ENCODE measurements around the gene CSNK2A1. TPM values are rescaled to one million over a fixed set of nuclear protein-coding genes. Genes with fewer than 3 reads are reported as not detected.

CSNK2A1 gene
- total RNA-seq, 1 donor from 2014 or later: 129 TPM

- H3K9me3 Mint-ChIP-seq (ENCODE audit: unreplicated experiment): no peaks in the 10 kb centered on the region
- no peak overlapping the region for H3K27ac Mint-ChIP-seq (ENCODE audit: unreplicated experiment)
- TF ChIP-seq CTCF (IDR thresholded peaks at IDR 0.05): no peak
- peaks cover 14% of the 10 kb centered on the region for H3K4me1 Mint-ChIP-seq (ENCODE audit: unreplicated experiment)
- H3K36me3 Mint-ChIP-seq (ENCODE audit: unreplicated experiment): peaks cover 50% of the 10 kb centered on the region
- no peaks in the 10 kb centered on the region for H3K27me3 Mint-ChIP-seq (ENCODE audit: unreplicated experiment)
- H3K4me3 Mint-ChIP-seq (ENCODE audit: unreplicated experiment): no peak overlapping the region
- DNase-seq (ENCODE audit: extremely low spot score, unreplicated experiment): no peak
Observed at GRCh38 chr20:440148-440547, 103.4 kb downstream of the CSNK2A1 start.

- no peaks in the 10 kb centered on the region for H3K27me3 Mint-ChIP-seq (ENCODE audit: unreplicated experiment)
- no peak for TF ChIP-seq CTCF (IDR thresholded peaks at IDR 0.05)
- H3K27ac Mint-ChIP-seq (ENCODE audit: unreplicated experiment): no peak overlapping the region
- no peak for DNase-seq (ENCODE audit: extremely low spot score, unreplicated experiment)
- no peak overlapping the region for H3K4me3 Mint-ChIP-seq (ENCODE audit: unreplicated experiment)
- H3K4me1 Mint-ChIP-seq (ENCODE audit: unreplicated experiment): peaks cover 1% of the 10 kb centered on the region
- no peaks in the 10 kb centered on the region for H3K9me3 Mint-ChIP-seq (ENCODE audit: unreplicated experiment)
- peaks cover 48% of the 10 kb centered on the region for H3K36me3 Mint-ChIP-seq (ENCODE audit: unreplicated experiment)
Observed at GRCh38 chr20:438571-439469, 104.8 kb downstream of the CSNK2A1 start.

- no peak for DNase-seq (ENCODE audit: extremely low spot score, unreplicated experiment)
- no peak for TF ChIP-seq CTCF (IDR thresholded peaks at IDR 0.05)
- H3K9me3 Mint-ChIP-seq (ENCODE audit: unreplicated experiment): no peaks in the 10 kb centered on the region
- no peak overlapping the region for H3K4me3 Mint-ChIP-seq (ENCODE audit: unreplicated experiment)
- no peaks in the 10 kb centered on the region for H3K4me1 Mint-ChIP-seq (ENCODE audit: unreplicated experiment)
- H3K27me3 Mint-ChIP-seq (ENCODE audit: unreplicated experiment): no peaks in the 10 kb centered on the region
- no peak overlapping the region for H3K27ac Mint-ChIP-seq (ENCODE audit: unreplicated experiment)
- H3K36me3 Mint-ChIP-seq (ENCODE audit: unreplicated experiment): peaks cover 48% of the 10 kb centered on the region
Observed at GRCh38 chr20:437787-438486, 105.7 kb downstream of the CSNK2A1 start.

- no peak for DNase-seq (ENCODE audit: extremely low spot score, unreplicated experiment)
Observed at GRCh38 chr20:436476-436875, 107.1 kb downstream of the CSNK2A1 start.

More at GRCh38 chr20:436476-436875, 107.1 kb downstream of the CSNK2A1 start:
- Mint-ChIP-seq H3K4me1 (ENCODE audit: unreplicated experiment) (no peaks in the 10 kb centered on the region), H3K27ac (ENCODE audit: unreplicated experiment) (no peak overlapping the region), H3K36me3 (ENCODE audit: unreplicated experiment) (peaks cover 42% of the 10 kb centered on the region), H3K27me3 (ENCODE audit: unreplicated experiment) (no peaks in the 10 kb centered on the region), H3K4me3 (ENCODE audit: unreplicated experiment) (no peak overlapping the region), H3K9me3 (ENCODE audit: unreplicated experiment) (no peaks in the 10 kb centered on the region)
- no peak for TF ChIP-seq CTCF (IDR thresholded peaks at IDR 0.05)
